HG03097 (cell line): Measurements from ENCODE around the gene SRF.
A peak's percentile ranks its signal among the peaks of the same experiment; 100 is the strongest.

ENCODE experiments used
- ATAC-seq: cut with Tn5 transposase; IDR thresholded peaks from one replicate; pipeline ENCODE4 v1.9.1; 2021; ENCODE audit not compliant: unreplicated experiment, low FRiP score

The SRF gene

GRCh38 chr6:43207286-43207685 is 36.2 kb downstream of the SRF start:
- no peak for ATAC-seq

- ATAC-seq = no peak
Measured at GRCh38 chr6:43211955-43212354, 40.9 kb downstream of the SRF start.

DNA sequence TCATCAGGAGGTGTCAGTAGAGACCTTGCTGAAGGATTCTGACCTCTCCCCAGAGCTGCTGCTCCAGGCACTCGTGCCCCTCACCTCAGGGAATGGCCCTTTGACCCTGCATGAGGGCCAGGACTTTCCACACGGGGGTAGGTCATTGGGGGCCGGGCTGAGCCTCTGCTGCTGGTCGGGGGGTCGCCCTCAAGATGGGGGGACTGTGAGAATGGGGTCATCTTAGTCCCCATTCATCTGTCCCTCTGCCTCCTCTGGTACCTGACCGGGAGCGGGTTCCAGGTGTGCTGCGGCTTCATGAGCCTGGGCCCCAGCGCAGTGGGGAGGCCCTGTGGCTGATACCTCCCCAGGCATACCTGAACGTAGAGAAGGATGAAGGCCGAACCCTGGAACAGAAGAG is 42.4 kb downstream of the SRF start:
- ATAC-seq = no peak

- no peak for ATAC-seq
Measured at GRCh38 chr6:43215066-43215465, 44.0 kb downstream of the SRF start.

DNA sequence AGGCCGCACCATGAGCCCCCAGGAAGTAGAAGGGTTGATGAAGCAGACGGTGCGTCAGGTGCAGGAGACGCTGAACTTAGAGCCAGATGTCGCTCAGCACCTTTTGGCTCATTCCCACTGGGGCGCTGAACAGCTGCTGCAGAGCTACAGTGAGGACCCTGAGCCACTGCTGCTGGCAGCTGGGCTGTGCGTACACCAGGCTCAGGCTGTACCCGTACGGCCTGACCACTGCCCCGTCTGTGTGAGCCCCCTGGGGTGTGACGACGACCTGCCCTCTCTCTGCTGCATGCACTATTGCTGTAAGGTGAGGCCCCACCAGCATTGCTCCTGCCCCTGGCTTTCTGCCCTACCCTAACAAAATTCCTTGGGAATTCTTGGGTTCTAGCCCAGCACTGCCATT is 45.1 kb downstream of the SRF start:
- ATAC-seq = no peak

- ATAC-seq = no peak
Measured at GRCh38 chr6:43217351-43217750, 46.3 kb downstream of the SRF start.

GRCh38 chr6:43219119-43219518 is 48.0 kb downstream of the SRF start:
- ATAC-seq = no peak

GRCh38 chr6:43219814-43220213 is 48.7 kb downstream of the SRF start:
- ATAC-seq = no peak

DNA sequence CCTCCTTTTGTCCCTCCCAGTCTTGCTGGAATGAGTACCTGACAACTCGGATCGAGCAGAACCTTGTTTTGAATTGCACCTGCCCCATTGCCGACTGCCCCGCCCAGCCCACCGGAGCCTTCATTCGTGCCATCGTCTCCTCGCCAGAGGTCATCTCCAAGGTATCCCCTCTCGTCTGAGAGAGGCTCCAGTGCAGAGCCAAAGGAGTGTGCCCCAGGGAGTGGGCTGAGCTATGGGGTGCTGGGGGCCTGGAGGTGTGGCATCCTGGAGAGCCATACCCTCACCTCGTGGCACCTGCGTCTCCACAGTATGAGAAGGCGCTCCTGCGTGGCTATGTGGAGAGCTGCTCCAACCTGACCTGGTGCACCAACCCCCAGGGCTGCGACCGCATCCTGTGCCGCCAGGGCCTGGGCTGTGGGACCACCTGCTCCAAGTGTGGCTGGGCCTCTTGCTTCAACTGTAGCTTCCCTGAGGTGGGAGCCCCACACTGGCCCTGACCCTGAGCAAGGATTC is 49.4 kb downstream of the SRF start:
- ATAC-seq = no peak

GRCh38 chr6:43221046-43221972 is 50.2 kb downstream of the SRF start:
- no peak for ATAC-seq

- ATAC-seq = no peak
Measured at GRCh38 chr6:43222418-43223059, 51.5 kb downstream of the SRF start.

DNA sequence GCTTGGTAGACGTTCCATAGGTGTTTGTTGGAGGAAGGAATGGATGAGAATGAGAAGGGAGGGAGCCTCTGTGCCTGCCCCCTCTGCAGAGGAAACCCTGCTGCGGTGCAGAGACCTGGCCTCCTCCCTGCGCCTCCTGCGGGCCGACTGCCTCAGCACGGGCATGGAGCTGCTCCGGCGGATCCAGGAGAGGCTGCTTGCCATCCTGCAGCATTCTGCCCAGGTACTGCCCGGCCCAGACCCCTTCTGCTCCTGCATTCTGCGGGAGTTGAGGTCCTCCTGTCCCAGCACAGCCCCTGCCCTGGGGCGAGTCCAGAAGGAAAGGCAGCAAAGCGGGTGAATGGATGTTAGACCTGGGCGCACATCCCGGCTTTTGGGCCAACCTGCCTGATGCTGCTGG is 52.1 kb downstream of the SRF start:
- no peak for ATAC-seq

GRCh38 chr6:43226192-43226851 is 55.3 kb downstream of the SRF start:
- ATAC-seq = no peak

DNA sequence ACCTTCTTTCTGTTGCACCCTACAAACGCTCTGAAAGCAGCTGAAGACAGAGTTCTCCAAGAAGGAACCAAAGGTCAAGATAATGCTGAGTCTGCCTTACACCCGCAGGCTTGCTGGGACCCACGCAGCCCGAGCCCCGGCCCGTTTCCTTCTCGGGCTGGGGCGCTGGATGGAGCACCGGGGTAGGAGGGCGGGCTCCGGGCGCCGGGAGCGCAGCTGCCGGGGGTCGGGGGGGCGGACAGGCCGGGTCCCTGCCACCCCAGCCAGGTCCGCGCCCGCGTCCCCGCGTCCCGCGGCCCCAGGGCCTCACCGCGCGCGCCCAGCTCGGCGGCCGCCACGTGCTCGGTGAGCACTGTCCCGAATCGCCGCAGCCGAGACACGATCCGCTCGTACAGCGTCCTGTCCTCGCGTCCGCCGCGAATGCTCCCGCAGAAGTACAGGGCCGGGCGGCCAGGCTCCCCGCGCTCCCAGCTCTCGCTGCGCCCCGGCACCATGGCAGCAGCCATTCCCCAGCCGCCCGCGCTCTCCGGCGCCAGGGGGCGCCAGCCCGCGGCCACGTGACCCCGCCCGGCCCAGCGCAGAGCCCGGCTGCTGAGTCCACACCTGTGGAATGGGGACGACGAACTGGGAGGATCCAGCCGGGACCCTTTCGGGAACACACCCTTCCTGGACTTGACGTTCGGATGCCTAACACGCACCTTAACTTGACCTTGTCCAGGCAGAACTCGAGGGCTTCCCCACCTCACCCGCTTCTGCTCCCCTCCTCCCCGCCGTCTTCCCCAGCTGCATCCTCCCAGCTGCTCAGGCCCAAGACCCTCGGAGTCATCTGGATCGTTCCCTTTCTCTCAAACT is 58.1 kb downstream of the SRF start, which contains the start of gene DNPH1:
Gene DNPH1 (minus strand): TSS at position 531 of the 852 bp plus-strand sequence. CDS start 25 bp downstream, at position 506.
- peak; percentile 62 for ATAC-seq

DNA sequence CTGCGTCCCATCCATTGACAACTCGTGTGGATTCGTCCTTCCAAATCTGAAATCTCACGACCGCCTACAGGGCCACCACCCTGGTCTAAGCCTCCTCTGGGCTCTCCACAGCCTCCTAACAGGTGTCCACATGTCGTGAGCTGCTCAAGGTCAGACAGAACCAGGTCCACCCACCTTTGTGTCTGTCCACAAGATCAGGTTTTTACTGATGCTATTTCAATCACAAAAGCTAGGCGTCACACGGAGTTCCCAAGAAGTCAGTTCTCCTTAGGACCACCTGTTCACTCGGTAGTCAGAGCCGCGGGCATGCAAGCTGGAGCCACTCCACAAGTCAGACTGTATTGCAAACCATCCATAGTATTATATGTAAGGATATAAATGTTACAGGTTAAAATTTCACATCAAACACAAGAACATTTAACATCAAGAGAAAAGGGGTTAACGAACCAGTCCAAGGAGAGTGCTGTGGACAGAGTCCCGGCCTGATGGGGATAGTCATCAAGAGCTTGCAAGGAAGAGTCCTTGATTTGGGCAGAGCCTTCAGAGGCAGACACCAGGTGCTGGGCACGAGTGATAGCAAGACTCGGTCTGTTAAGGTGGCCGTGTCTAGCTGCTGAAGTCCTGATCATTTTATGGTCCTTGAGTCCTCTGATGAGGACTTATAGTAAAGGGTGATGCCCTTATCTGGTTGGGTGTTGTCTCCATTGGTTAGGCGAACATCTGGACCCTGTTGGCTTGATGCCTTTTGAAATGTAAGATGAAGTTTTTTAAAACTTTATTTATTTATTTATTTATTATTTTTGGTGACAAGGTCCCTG is 58.9 kb downstream of the SRF start:
- no peak for ATAC-seq

DNA sequence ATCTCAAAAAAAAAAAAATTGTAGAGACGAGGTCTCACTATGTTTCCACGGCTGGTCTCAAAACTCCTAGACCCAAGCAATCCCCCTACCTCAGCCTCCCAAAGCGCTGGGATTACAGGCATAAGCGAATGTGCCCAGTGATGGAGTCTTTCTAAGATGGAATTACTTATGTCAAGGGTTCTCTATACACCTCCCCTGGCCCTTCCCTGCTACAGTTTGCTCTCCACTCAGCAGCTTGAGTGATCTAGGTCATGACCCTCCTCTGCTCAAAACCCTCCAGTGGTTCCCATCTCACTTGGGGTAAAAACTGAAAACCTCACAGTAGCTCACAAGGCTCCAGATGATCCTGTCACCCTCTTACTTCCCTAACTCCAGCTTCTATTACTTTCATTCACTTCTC is 60.0 kb downstream of the SRF start:
- no peak for ATAC-seq
